ENCODE measurements around the gene STK40. TPM values are rescaled to one million over a fixed set of nuclear protein-coding genes. Genes with fewer than 3 reads are reported as not detected.

The STK40 gene
- total RNA-seq, 1 donor from 2014 or later: 45.0 TPM

- DNase-seq (ENCODE audit: extremely low spot score, unreplicated experiment): no peak
- Mint-ChIP-seq H3K4me1 (ENCODE audit: unreplicated experiment) (peaks cover 53% of the 10 kb centered on the region), H3K36me3 (ENCODE audit: unreplicated experiment) (no peaks in the 10 kb centered on the region), H3K27me3 (ENCODE audit: unreplicated experiment) (no peaks in the 10 kb centered on the region), H3K4me3 (ENCODE audit: unreplicated experiment) (no peak overlapping the region), H3K27ac (ENCODE audit: unreplicated experiment) (no peak overlapping the region), H3K9me3 (ENCODE audit: unreplicated experiment) (no peaks in the 10 kb centered on the region)
- no peak for TF ChIP-seq CTCF (IDR thresholded peaks at IDR 0.05)
Observed at GRCh38 chr1:36326499-36326898, 59.2 kb downstream of the STK40 start.

DNA sequence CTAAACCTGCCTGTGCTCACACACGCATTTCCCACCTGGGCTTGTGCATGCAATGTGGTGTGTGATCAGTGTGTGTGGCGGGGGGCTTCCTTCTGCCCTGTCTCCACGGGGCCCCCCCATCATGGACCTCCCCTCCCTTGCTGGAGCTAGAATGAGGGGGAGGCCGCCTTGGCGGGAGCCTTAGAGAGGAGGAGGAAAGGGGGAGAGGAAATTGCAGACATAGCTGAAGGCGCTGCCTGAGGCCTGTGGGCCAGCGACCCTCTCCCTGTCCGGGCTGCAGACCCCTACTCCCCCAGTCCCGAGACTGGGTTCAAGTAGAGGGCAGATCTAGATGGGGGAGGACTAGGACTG is 61.4 kb downstream of the STK40 start:
- no peaks in the 10 kb centered on the region for H3K9me3 Mint-ChIP-seq (ENCODE audit: unreplicated experiment)
- H3K27me3 Mint-ChIP-seq (ENCODE audit: unreplicated experiment): no peaks in the 10 kb centered on the region
- peak overlapping the region; percentile 94 for H3K27ac Mint-ChIP-seq (ENCODE audit: unreplicated experiment)
- H3K36me3 Mint-ChIP-seq (ENCODE audit: unreplicated experiment): no peaks in the 10 kb centered on the region
- peaks cover 61% of the 10 kb centered on the region for H3K4me1 Mint-ChIP-seq (ENCODE audit: unreplicated experiment)
- DNase-seq (ENCODE audit: extremely low spot score, unreplicated experiment): no peak
- peak overlapping the region; percentile 76 for H3K4me3 Mint-ChIP-seq (ENCODE audit: unreplicated experiment)
- no peak for TF ChIP-seq CTCF (IDR thresholded peaks at IDR 0.05)

GRCh38 chr1:36323636-36324352 is 61.9 kb downstream of the STK40 start, which contains the start of gene EVA1B:
Gene EVA1B, minus strand, starts transcription at chr1:36323645. Its CDS starts 608 bp downstream, at chr1:36323037.
- H3K27ac Mint-ChIP-seq (ENCODE audit: unreplicated experiment): peak within 1 kb of the TSS; percentile 94
- H3K9me3 Mint-ChIP-seq (ENCODE audit: unreplicated experiment): no peaks in the 10 kb centered on the region
- peak; percentile 92 for DNase-seq (ENCODE audit: extremely low spot score, unreplicated experiment)
- no peaks in the 10 kb centered on the region for H3K36me3 Mint-ChIP-seq (ENCODE audit: unreplicated experiment)
- peak within 1 kb of the TSS; percentile 81 for H3K4me3 Mint-ChIP-seq (ENCODE audit: unreplicated experiment)
- no peaks in the 10 kb centered on the region for H3K27me3 Mint-ChIP-seq (ENCODE audit: unreplicated experiment)
- H3K4me1 Mint-ChIP-seq (ENCODE audit: unreplicated experiment): peaks cover 56% of the 10 kb centered on the region
- TF ChIP-seq CTCF (IDR thresholded peaks at IDR 0.05): no peak

DNA sequence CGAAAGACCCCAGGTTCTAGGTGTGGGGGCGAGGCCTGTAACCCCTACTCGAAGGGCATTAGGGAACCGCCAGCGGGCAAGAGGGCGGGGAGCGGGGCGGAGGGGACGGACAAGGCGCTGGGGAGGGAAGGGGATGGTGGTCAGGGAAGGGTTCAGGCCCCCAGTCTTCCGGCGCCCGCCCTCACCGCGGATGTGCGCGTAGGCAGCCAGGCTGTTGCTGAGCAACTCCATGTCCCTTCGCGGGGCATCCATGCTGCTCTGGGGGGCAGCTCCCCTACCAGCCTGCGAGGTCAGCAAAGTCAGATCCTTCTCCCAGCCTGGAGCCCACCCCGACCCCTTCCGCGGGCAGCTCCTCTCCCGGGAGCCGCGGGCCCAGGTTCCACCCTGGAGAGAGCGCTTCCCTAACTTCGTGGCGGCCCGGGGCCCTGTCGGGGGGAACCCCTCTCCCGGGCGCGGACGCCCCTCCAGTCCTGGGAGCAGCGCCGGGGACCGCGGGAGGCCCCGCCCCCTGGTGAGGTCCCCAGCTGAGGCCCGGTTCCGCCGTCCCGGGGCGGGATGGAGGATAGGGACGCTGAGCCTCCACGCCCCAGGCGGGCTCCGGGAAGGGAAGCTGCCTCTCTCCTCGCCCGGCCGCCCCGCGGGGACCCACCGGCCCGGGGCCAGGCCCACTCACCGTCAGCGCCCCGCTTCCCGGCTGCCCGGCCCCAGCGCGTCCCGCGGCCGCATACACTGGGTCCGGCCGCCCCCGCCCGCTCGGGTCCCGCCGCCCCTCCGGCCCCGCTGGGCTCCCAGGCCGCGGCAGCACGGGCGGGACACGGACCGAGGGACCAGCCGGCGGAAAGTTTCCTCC is 62.7 kb downstream of the STK40 start:
- Mint-ChIP-seq H3K36me3 (ENCODE audit: unreplicated experiment) (no peaks in the 10 kb centered on the region), H3K4me3 (ENCODE audit: unreplicated experiment) (peak overlapping the region; percentile 81), H3K9me3 (ENCODE audit: unreplicated experiment) (no peaks in the 10 kb centered on the region), H3K27me3 (ENCODE audit: unreplicated experiment) (no peaks in the 10 kb centered on the region), H3K27ac (ENCODE audit: unreplicated experiment) (peak overlapping the region; percentile 83), H3K4me1 (ENCODE audit: unreplicated experiment) (peaks cover 48% of the 10 kb centered on the region)
- TF ChIP-seq CTCF (IDR thresholded peaks at IDR 0.05): no peak
- no peak for DNase-seq (ENCODE audit: extremely low spot score, unreplicated experiment)

Data from osteocyte (in vitro differentiated cells).